Caki2 (cell line): Measurements from ENCODE around the gene IFT74. TPM values are rescaled to one million over a fixed set of nuclear protein-coding genes. Genes with fewer than 3 reads are reported as not detected.
"Not testable (repeated sequence)": the region's sequence is repeated elsewhere in the genome, so short reads cannot be mapped to it uniquely, and the experiment has no call there.

Source experiments
- DNase-seq: peaks from one replicate; pipeline ENCODE4 v3.0.0-alpha.2; 2015; ENCODE audit warnings: low read depth
- in situ Hi-C: cut with HindIII; loops from 2 replicates; pipeline ENCODE4 v1.10.0; 2016; ENCODE audit warnings: low sequenced_read_pairs, low pct_unique_long_range_greater_than_20kb, mixed read lengths
- total RNA-seq: library from RNA; depleted of rRNA; stranded (reverse); fragments of >200 nt; shearing (Covaris generic); gene quantifications from 2 replicates; pipeline ENCODE4 v1.2.3, GENCODE V29; 2014; ENCODE audit warnings: low replicate concordance

Gene IFT74
- total RNA-seq, 1 experiment from 2014 or later = 8.2 TPM

DNA sequence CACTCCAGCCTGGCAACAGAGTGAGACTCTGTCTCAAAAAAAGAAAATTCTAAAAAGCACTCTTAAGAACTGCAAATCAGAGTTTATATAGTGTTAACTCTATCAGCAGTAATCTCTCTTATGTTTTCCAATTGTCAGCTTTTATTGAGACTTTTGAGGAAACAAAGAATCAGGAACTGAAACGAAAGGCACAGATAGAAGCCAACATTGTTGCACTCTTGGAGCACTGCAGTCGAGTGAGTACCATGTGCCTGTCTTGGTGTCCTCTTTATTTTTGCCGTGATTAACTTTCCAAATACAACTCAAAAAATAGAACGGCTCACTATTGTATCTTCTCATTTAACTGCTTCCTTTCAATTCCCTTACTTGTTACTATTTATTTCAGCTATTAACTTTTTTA lies 90.9 kb downstream of the IFT74 start:
- in situ Hi-C loops = no loop called here
- DNase-seq = no peak

- in situ Hi-C loops = no loop called here
- no peak for DNase-seq
Measured at GRCh38 chr9:27053369-27054022, 97.3 kb downstream of the IFT74 start.

DNA sequence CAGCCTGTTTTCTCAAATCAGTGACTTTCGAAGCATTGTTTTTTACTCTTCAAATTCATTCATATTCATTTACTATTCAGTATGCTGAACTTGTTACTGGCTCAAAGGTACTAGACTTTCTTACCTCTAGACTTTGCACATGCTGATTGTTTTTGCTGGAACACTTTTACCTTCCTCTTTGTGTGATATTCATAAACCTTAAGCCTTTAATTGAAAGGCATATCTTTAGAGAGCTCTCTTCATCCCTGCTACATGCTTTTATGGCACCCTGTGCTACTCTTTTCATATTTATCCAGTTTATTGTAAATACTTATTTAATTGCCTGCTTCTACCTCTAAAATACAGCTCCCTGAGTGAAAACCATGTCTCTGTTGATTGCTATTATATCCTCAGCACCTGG lies 97.9 kb downstream of the IFT74 start:
- in situ Hi-C loops = no loop called here

DNA sequence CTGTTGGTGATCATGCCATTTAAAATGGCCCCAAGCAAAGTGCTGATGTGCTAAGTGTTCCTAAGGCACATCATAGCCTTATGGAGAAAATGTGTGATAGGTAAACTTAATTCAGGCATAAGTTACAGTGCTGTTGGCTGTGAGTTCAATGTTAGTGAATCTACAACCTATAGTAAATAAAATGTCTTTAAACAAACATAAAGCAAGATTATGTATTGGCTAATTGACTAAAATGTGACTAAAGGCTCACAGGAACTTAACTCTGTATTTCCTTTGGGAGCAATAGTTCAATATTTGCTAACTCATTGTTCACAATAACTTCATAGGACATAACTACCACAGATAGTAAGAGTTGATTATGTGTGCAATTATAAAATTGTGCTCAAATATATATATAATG lies 98.6 kb downstream of the IFT74 start:
- in situ Hi-C loops = no loop called here
- no peak for DNase-seq

More for the DNA sequence above, 97.9 kb downstream of the IFT74 start:
- DNase-seq = no peak

GRCh38 chr9:27059412-27059811 lies 103.2 kb downstream of the IFT74 start:
- DNase-seq = no peak
- in situ Hi-C loops = no loop called here

- DNase-seq = no peak
- in situ Hi-C loops = no loop called here
Measured at GRCh38 chr9:27059907-27060306, 103.7 kb downstream of the IFT74 start.

GRCh38 chr9:27065288-27065687 lies 109.1 kb downstream of the IFT74 start:
- in situ Hi-C loops = no loop called here
- no peak for DNase-seq

DNA sequence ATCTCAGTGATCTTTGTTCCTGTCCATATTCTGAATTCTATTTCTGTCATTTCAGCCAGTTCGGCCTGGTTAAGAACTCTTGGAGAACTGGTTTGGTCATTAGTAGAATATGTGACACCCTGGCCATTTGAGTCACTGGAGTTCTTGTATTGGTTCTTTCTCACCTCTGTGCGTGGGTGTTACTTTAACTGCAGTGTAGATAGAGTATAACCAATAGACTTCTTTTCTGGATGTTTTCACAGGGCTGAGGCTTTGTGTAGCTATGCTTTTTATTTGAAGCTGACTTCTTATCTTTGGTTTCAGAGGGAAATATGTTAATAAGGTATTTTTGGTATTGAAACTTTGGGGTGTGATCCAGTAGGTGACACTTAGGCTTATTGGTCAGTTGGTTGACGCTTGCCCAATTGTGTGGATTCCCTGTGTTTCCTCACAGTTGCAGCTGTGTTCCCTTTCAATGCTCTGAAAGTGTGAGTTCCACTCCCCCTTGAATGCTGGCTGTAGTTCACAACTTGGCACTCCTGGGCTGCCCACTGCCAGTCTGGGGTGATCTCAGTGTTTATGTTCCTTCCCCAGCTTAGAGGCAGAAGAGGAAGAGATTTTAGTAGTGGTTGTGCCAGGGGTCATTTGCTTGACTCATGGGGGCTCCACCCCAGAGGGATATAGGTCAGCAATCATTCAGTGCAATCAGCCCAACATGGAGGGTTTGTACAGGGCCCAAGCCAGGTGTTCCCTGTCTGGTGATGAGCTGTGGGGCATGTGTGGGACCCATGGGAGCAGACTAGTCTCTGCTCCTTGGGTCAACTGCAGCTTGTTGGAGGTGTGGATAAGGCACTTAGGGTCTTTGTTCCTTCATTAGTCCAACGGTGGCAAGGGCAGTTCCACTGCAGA lies 117.9 kb downstream of the IFT74 start:
- in situ Hi-C loops = no loop called here
- DNase-seq = no peak

- no peak for DNase-seq
- in situ Hi-C loops = no loop called here
Measured at GRCh38 chr9:27078685-27079084, 122.5 kb downstream of the IFT74 start.

DNA sequence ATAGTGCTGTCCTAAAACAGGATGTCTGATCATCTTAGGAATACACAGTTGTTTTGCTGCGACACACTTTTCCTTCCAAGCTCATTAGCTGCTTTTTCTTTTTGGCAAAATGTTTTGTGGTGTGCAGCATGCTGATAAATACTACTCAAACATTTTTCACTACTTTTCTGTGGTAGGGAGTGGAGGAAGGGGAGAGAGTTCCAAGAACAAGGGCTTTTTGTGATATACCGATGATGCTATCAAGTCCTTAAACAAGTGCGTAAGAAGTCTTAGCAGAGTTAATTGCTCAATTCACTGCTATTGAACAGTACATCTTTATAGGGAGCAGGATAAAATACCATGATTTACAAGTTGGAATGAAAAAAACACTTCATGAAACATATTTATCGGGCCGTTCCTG lies 129.2 kb downstream of the IFT74 start:
- in situ Hi-C loops = no loop called here
- DNase-seq = no peak

GRCh38 chr9:27086818-27087680 lies 130.8 kb downstream of the IFT74 start:
- in situ Hi-C loops = no loop called here
- DNase-seq = no peak

GRCh38 chr9:27088981-27089380 lies 132.8 kb downstream of the IFT74 start:
- in situ Hi-C loops = no loop called here
- DNase-seq = no peak

DNA sequence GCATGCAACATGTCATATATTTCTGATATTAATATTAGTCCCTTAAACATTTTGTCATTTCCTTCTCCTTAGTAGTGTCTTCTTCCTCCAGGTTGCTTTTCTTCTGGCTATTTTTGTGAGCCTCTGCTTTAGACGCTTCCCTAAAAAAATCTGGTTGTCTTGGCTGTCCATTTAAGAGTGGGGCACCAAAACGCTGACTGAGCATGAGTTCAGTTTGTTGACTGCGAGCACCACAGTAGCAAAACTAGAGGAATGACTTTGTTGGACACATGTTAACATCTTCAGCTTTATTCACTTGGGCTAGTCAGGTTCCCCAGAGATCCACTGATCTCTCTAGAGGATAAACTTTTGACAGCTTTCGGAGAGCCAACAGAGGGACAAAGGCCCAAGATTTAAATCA lies 133.5 kb downstream of the IFT74 start:
- DNase-seq = no peak
- in situ Hi-C loops = no loop called here

DNA sequence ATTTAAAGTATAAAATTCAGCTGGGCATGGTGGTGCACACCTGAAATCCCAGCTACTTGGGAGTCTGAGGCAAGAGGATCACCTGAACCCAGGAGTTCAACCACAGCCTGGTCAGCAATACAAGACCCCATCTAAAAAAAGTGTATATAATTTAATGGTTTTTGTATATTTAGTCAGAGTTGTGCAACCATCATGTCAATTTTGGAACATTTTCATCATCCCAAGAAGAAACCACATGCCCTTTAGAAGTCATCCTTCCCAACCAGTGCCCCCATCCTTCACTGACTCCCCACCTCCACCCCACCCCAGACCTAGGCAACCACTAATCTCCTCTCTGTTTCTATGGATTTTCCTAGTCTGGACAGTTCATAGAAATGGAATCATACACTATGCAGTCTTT lies 134.0 kb downstream of the IFT74 start:
- no peak for DNase-seq
- in situ Hi-C loops = no loop called here

GRCh38 chr9:27090711-27091110 lies 134.5 kb downstream of the IFT74 start:
- in situ Hi-C loops = no loop called here
- no peak for DNase-seq

- in situ Hi-C loops, DNase-seq: not testable (repeated sequence)
Measured at GRCh38 chr9:27092496-27092895, 136.3 kb downstream of the IFT74 start.

GRCh38 chr9:27093384-27094067 lies 137.3 kb downstream of the IFT74 start:
- DNase-seq, in situ Hi-C loops: not testable (repeated sequence)

- in situ Hi-C loops = no loop called here
- peak; percentile 1 for DNase-seq
Measured at GRCh38 chr9:27094640-27095298, 138.6 kb downstream of the IFT74 start.
